Thyroid gland (tissue), 4 donors: Measurements from ENCODE around the gene PIP4K2C. TPM values are rescaled to one million over a fixed set of nuclear protein-coding genes. Genes with fewer than 3 reads are reported as not detected.

Experiments used
- DNase-seq, 2 donors: peaks; one replicate each; pipeline ENCODE4 v3.0.0-alpha.2; 2019
- H3K27ac ChIP-seq, 3 donors: fragments of 200-600 bp; sonication (generic); 1 replicate in 2 of 3; 2 replicates in 1 of 3; pipeline ENCODE4 v1.5.1; 2016 to 2019; ENCODE audit warnings: mild to moderate bottlenecking in 1 of 3, moderate library complexity in 1 of 3
- H3K27me3 ChIP-seq: fragments of 200-600 bp; sonication (generic); one replicate; pipeline ENCODE4 v1.5.1; 2019
- H3K36me3 ChIP-seq, 2 donors: fragments of 200-600 bp; sonication (generic); one replicate each; pipeline ENCODE4 v1.5.1; 2016 to 2019
- H3K4me1 ChIP-seq, 2 donors: fragments of 200-600 bp; sonication (generic); one replicate each; pipeline ENCODE4 v1.5.1; 2017 to 2019
- H3K4me3 ChIP-seq, 3 donors: fragments of 200-600 bp; sonication (generic); replicated peaks in 1 of 3; 1 replicate in 2 of 3; 2 replicates in 1 of 3; pipeline ENCODE4 v1.5.1; 2016; ENCODE audit warnings: mild to moderate bottlenecking in 1 of 3
- H3K9me3 ChIP-seq: fragments of 200-600 bp; sonication (generic); one replicate; pipeline ENCODE4 v1.5.1; 2017
- CTCF ChIP-seq, 6 experiments: fragments of 200-600 bp in 3 of 6; fragments of 450-650 bp in 3 of 6; sonication (generic) in 3 of 6; IDR thresholded peaks; one replicate each; pipeline ENCODE4 v1.5.1; 2016 to 2019; ENCODE audit warnings: antibody characterized with exemption in 6 of 6, mild to moderate bottlenecking in 2 of 6, inconsistent platforms in 1 of 6, moderate library complexity in 1 of 6
- POLR2A ChIP-seq, 2 donors: fragments of 450-650 bp; IDR thresholded peaks; one replicate each; pipeline ENCODE4 v1.6.1; 2017; ENCODE audit warnings: antibody characterized with exemption in 2 of 2, mild to moderate bottlenecking in 2 of 2, moderate library complexity in 1 of 2
- WGBS, 2 donors: methylation state at CpG; one replicate each; pipeline ENCODE4 v1.1.5; 2017; 5-methylcytosine and 5-hydroxymethylcytosine counted together
- intact Hi-C: fragments of 100-400 bp; cut with DNase I; formaldehyde crosslinking; loops from one replicate; pipeline ENCODE4 v1.15.1; 2023
- total RNA-seq, 4 donors: library from RNA; depleted of rRNA; stranded (reverse); fragments of >200 nt; gene quantifications; one replicate each; pipeline ENCODE4 v1.2.3, GENCODE V29; 2016

Gene PIP4K2C
- total RNA-seq, 4 donors from 2014 or later, result 29.6 to 82.6 (median 59.2) TPM

DNA sequence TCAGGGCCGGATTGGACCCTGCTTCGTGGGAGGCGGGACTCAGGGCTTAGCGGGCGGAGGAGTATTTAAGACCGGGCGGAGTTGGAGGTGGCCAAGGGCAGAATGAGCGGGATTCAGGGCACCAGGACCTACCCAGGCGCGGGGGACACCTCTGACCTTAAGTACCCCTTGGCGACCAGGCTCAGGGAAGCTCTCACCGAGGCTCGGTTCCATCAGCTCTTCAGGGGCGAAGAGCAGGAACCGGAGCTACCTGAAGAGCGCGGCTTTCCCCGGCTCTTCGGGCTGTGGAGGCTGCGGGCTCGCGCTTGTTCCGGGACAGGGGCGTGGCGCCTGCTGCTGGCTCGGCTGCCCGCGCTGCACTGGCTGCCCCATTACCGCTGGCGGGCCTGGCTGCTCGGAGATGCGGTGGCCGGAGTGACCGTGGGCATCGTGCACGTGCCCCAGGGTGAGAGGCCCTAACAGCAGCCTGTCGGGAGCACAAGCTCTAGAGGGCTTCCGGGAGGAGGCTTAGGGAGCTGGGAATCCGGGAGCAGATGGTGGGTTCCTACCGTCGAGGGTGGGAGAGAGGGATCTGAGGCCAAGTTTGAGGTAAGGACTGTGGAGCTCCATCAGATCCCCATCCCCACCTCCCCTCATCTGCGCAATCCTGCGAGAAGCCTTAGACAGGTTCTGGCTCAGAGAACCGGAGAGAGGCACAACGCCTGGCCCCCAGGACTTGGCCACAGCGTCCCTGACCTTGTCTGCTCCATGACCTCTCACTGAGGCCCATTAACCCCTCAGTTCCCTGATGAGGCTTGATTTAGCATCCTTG, 28.6 kb downstream of the PIP4K2C start:
- intact Hi-C loops, result loop anchor here (5.0 kb wide), 2 partner anchors 37 to 162 kb away; partner anchors contain the start of genes GLI1 and INHBE
- peaks cover 23% of the 10 kb centered on the region for H3K27me3 ChIP-seq
- TF ChIP-seq CTCF (IDR thresholded peaks at IDR 0.05) (no peak), POLR2A (IDR thresholded peaks at IDR 0.05) (no peak)
- peak in 1 of 2 donors; percentile 35 for DNase-seq
- no peaks in the 10 kb centered on the region for H3K36me3 ChIP-seq
- no peak overlapping the region for H3K27ac ChIP-seq
- H3K4me3 ChIP-seq, result no peak overlapping the region
- 8 to 16% methylated on average over 5 to 18 of the region's 46 CpGs for WGBS, 2 donors
- H3K9me3 ChIP-seq, result no peaks in the 10 kb centered on the region
- H3K4me1 ChIP-seq, result peaks cover 6 to 20% of the 10 kb centered on the region in 2 donors

- Histone ChIP-seq H3K27me3 (peaks cover 23% of the 10 kb centered on the region), H3K36me3 (no peaks in the 10 kb centered on the region), H3K27ac (no peak overlapping the region), H3K4me1 (peaks cover 6 to 20% of the 10 kb centered on the region in 2 donors), H3K9me3 (no peaks in the 10 kb centered on the region), H3K4me3 (no peak overlapping the region)
- 25 to 31% methylated on average over 11 to 12 of the region's 13 CpGs for WGBS, 2 donors
- TF ChIP-seq POLR2A (IDR thresholded peaks at IDR 0.05) (no peak), CTCF (IDR thresholded peaks at IDR 0.05) (no peak)
- no peak for DNase-seq
- intact Hi-C loops, result loop anchor here (5.0 kb wide), 2 partner anchors 38 to 163 kb away; partner anchors contain the start of genes GLI1 and INHBE
Measured at GRCh38 chr12:57620245-57620935, 29.4 kb downstream of the PIP4K2C start.

GRCh38 chr12:57620936-57621496, 30.0 kb downstream of the PIP4K2C start:
- TF ChIP-seq POLR2A (IDR thresholded peaks at IDR 0.05), result no peak
- TF ChIP-seq CTCF (IDR thresholded peaks at IDR 0.05), result no peak
- H3K4me3 ChIP-seq, result peak overlapping the region in 1 of 3 donors; percentile 1
- WGBS, 2 donors, result 3 to 8% methylated on average over 28 to 32 of the region's 42 CpGs
- no peaks in the 10 kb centered on the region for H3K9me3 ChIP-seq
- no peak for DNase-seq
- H3K36me3 ChIP-seq, result no peaks in the 10 kb centered on the region
- peaks cover 24% of the 10 kb centered on the region for H3K27me3 ChIP-seq
- peaks cover 6 to 20% of the 10 kb centered on the region in 2 donors for H3K4me1 ChIP-seq
- intact Hi-C loops, result loop anchor here (5.0 kb wide), 2 partner anchors 39 to 164 kb away; partner anchors contain the start of genes GLI1 and INHBE
- H3K27ac ChIP-seq, result no peak overlapping the region

- no peak for TF ChIP-seq POLR2A (IDR thresholded peaks at IDR 0.05)
- TF ChIP-seq CTCF (IDR thresholded peaks at IDR 0.05), result peak; percentile 74 to 91 (median 85)
- Histone ChIP-seq H3K36me3 (no peaks in the 10 kb centered on the region), H3K4me3 (peak overlapping the region in 1 of 3 donors; percentile 1), H3K4me1 (peaks cover 6 to 20% of the 10 kb centered on the region in 2 donors), H3K27ac (no peak overlapping the region), H3K9me3 (no peaks in the 10 kb centered on the region), H3K27me3 (peaks cover 31% of the 10 kb centered on the region)
- 2 to 3% methylated on average over 43 to 44 of the region's 49 CpGs for WGBS, 2 donors
- intact Hi-C loops, result loop anchor here (5.0 kb wide), 2 partner anchors 39 to 164 kb away; partner anchors contain the start of genes GLI1 and INHBE
- peak; percentile 59 for DNase-seq
Measured at GRCh38 chr12:57621497-57622292, 30.7 kb downstream of the PIP4K2C start.
